K562 (cell line): Measurements from ENCODE around the gene APOM. TPM values are rescaled to one million over a fixed set of nuclear protein-coding genes. Genes with fewer than 3 reads are reported as not detected.
A peak's percentile ranks its signal among the peaks of the same experiment; 100 is the strongest.

ENCODE experiments used
- CEBPG ChIP-seq, 3 experiments: fragments of 200-800 bp in 1 of 3; sonication (Bioruptor generic) in 1 of 3; sonication (generic) in 1 of 3; formaldehyde crosslinking in 1 of 3; IDR thresholded peaks in 2 of 3; conservative IDR thresholded peaks in 1 of 3; 2 replicates each; pipeline versions ENCODE4 v1.6.1 to v1.8.0; 2016 to 2022; ENCODE audit warnings: missing compliant biosample characterization in 2 of 3, missing genetic modification characterization in 2 of 3, mild to moderate bottlenecking in 1 of 3, missing genetic modification reagents in 1 of 3
- E2F1 ChIP-seq: sonication (generic); formaldehyde crosslinking; IDR thresholded peaks from 2 replicates; pipeline ENCODE4 v1.8.1; 2023; ENCODE audit warnings: mild to moderate bottlenecking, missing genetic modification reagents, moderate library complexity
- HDAC6 ChIP-seq: IDR thresholded peaks from 2 replicates; pipeline ENCODE4 v1.6.1; 2012; ENCODE audit warnings: low read depth, mild to moderate bottlenecking, control low read depth, inconsistent platforms, low read length, moderate library complexity
- MCM3 ChIP-seq: fragments of 450-650 bp; IDR thresholded peaks from 2 replicates; pipeline ENCODE4 v1.6.1; 2016
- POLR2AphosphoS5 ChIP-seq: IDR thresholded peaks from 2 replicates; pipeline ENCODE4 v1.6.1; 2011; ENCODE audit warnings: mild to moderate bottlenecking, low read depth, low read length, moderate library complexity; ENCODE audit not compliant: control insufficient read depth, insufficient read depth
- PRPF4 ChIP-seq: fragments of 200-400 bp; formaldehyde crosslinking; IDR thresholded peaks from one replicate; pipeline ENCODE4 v1.6.1; 2017; ENCODE audit warnings: low read length, low read depth, mild to moderate bottlenecking; ENCODE audit not compliant: insufficient read depth, poor library complexity, severe bottlenecking
- SIX5 ChIP-seq, 2 experiments: IDR thresholded peaks; 2 replicates each; pipeline ENCODE4 v1.6.1; 2011; ENCODE audit warnings: low read length in 2 of 2, borderline replicate concordance in 1 of 2, low read depth in 1 of 2, mild to moderate bottlenecking in 1 of 2, moderate library complexity in 1 of 2; ENCODE audit not compliant: insufficient read depth in 1 of 2
- ZNF263 ChIP-seq: sonication (generic); formaldehyde crosslinking; IDR thresholded peaks from 2 replicates; pipeline ENCODE4 v1.8.0; 2022; ENCODE audit warnings: mild to moderate bottlenecking, missing genetic modification reagents, borderline replicate concordance
- ZNF316 ChIP-seq: fragments of 450-650 bp; IDR thresholded peaks from 2 replicates; pipeline ENCODE4 v1.6.1; 2016
- polyA plus RNA-seq, 8 experiments: library from polyadenylated mRNA; depleted of rRNA in 4 of 8; stranded (reverse) in 5 of 8; unstranded in 3 of 8; fragments of >200 nt; fragmentation: Nextera tagmentation in 2 of 8; fragmentation: Illumina TruSeq in 1 of 8; extraction: Ambion mirVana in 2 of 8; extraction: Trizol in 1 of 8; gene quantifications; 2 replicates each; pipeline versions ENCODE4 v1.2.1 to v1.2.3, GENCODE V29; 2011 to 2014; ENCODE audit warnings: inconsistent platforms in 1 of 8, missing spikeins in 1 of 8
- total RNA-seq, 7 experiments: library from RNA; depleted of rRNA in 6 of 7; stranded (reverse); fragments of >200 nt in 6 of 7; fragmentation: Illumina TruSeq in 2 of 7; extraction: Trizol in 2 of 7; gene quantifications; 2 replicates each; pipeline versions ENCODE4 v1.2.1 to v1.2.3, GENCODE V29; 2011 to 2021; ENCODE audit warnings: low replicate concordance in 1 of 7

APOM gene
- total and polyA plus RNA-seq, 9 of the 15 experiments (the other 6 are each of a cell fraction or from before 2014, with no cell fraction given) = 5.7 to 24.3 (median 10.4) TPM

- TF ChIP-seq SIX5 (IDR thresholded peaks at IDR 0.05; ENCODE audit: borderline replicate concordance in 1 of 2, insufficient read depth in 1 of 2, low read depth in 1 of 2, low read length in 2 of 2) = no peak
- TF ChIP-seq PRPF4 = no peak
- TF ChIP-seq ZNF316 = peak; percentile 95
- TF ChIP-seq E2F1 (CRISPR knock-in tag) = no peak
- 0 out of 2 replicates have a peak, but pooled peaks have one; percentile 26 for TF ChIP-seq ZNF263 (CRISPR knock-in tag)
- TF ChIP-seq MCM3 = no peak
- no peak for TF ChIP-seq CEBPG (CRISPR knock-in tag; IDR thresholded peaks at IDR 0.05)
- no peak for TF ChIP-seq CEBPG (tag; conservative IDR thresholded peaks at IDR 0.05 in 1 of 2, IDR thresholded peaks at IDR 0.05 in 1 of 2)
- TF ChIP-seq HDAC6 = no peak
- TF ChIP-seq POLR2AphosphoS5 = no peak
These were observed 2.5 kb downstream of the APOM start (continued) for GRCh38 chr6:31658158-31658688.
